ENCODE results near the gene DEPP1.

The DEPP1 gene

GRCh38 chr10:44934416-44935200, 44.0 kb downstream of the DEPP1 start:
- no peak for DNase-seq (ENCODE audit: extremely low read depth in 1 of 2, low read depth in 1 of 2)

GRCh38 chr10:44933451-44934321, 44.9 kb downstream of the DEPP1 start:
- no peak for DNase-seq (ENCODE audit: extremely low read depth in 1 of 2, low read depth in 1 of 2)

- DNase-seq (ENCODE audit: extremely low read depth in 1 of 2, low read depth in 1 of 2) = peak; percentile 57 to 70
Observed at GRCh38 chr10:44932517-44933450, 45.8 kb downstream of the DEPP1 start.

GRCh38 chr10:44931621-44932516, 46.7 kb downstream of the DEPP1 start:
- DNase-seq (ENCODE audit: extremely low read depth in 1 of 2, low read depth in 1 of 2) = no peak

GRCh38 chr10:44930904-44931620, 47.5 kb downstream of the DEPP1 start:
- DNase-seq (ENCODE audit: extremely low read depth in 1 of 2, low read depth in 1 of 2) = no peak

GRCh38 chr10:44929356-44930255, 49.0 kb downstream of the DEPP1 start:
- no peak for DNase-seq (ENCODE audit: extremely low read depth in 1 of 2, low read depth in 1 of 2)

- DNase-seq (ENCODE audit: extremely low read depth in 1 of 2, low read depth in 1 of 2) = no peak
Observed at GRCh38 chr10:44928462-44928861, 50.1 kb downstream of the DEPP1 start.

- no peak for DNase-seq (ENCODE audit: extremely low read depth in 1 of 2, low read depth in 1 of 2)
Observed at GRCh38 chr10:44927352-44927751, 51.3 kb downstream of the DEPP1 start.

GRCh38 chr10:44926751-44927351, 51.8 kb downstream of the DEPP1 start:
- DNase-seq (ENCODE audit: extremely low read depth in 1 of 2, low read depth in 1 of 2) = no peak

Measured in activated CD8-positive, alpha-beta memory T cell treated with anti-CD3 and anti-CD28 coated beads for 1 hour (primary cell).